Measurements from ENCODE around the gene SLPI.

SLPI gene

GRCh38 chr20:45211569-45212474 is 42.5 kb downstream of the SLPI start:
- no peaks in the 10 kb centered on the region for H4K20me1 ChIP-seq (ENCODE audit: insufficient read depth, low read length)
- no peak overlapping the region for H3K27ac ChIP-seq (ENCODE audit: low read depth, low read length, poor library complexity, severe bottlenecking)
- no peaks in the 10 kb centered on the region for H3K27me3 ChIP-seq (ENCODE audit: insufficient read depth, low read length)
- no peak overlapping the region for H3K4me3 ChIP-seq (ENCODE audit: low read depth, low read length, poor library complexity, severe bottlenecking)
- H3K4me2 ChIP-seq (ENCODE audit: low read length): no peak overlapping the region
- no peaks in the 10 kb centered on the region for H3K9me3 ChIP-seq (ENCODE audit: low read length)
- no peaks in the 10 kb centered on the region for H3F3A ChIP-seq (ENCODE audit: insufficient read depth, low read length)
- TF ChIP-seq EZH2 (IDR thresholded peaks at IDR 0.05; ENCODE audit: borderline replicate concordance, low read length) (no peak), CTCF (IDR thresholded peaks at IDR 0.05; ENCODE audit: low read length) (no peak)
- H3K36me3 ChIP-seq (ENCODE audit: insufficient read depth, low read length): no peaks in the 10 kb centered on the region
- no peaks in the 10 kb centered on the region for H3K79me2 ChIP-seq (ENCODE audit: insufficient read depth, low read length)
- H2AFZ ChIP-seq (ENCODE audit: low read length): no peak overlapping the region
- no peaks in the 10 kb centered on the region for H3K9me2 ChIP-seq (ENCODE audit: low read depth, low read length)
- H3K9ac ChIP-seq (ENCODE audit: low read length): no peak overlapping the region
- H3K4me1 ChIP-seq (ENCODE audit: insufficient read depth, low read length, severe bottlenecking): no peaks in the 10 kb centered on the region

- H3K4me1 ChIP-seq (ENCODE audit: insufficient read depth, low read length, severe bottlenecking): no peaks in the 10 kb centered on the region
- no peak overlapping the region for H3K27ac ChIP-seq (ENCODE audit: low read depth, low read length, poor library complexity, severe bottlenecking)
- TF ChIP-seq CTCF (IDR thresholded peaks at IDR 0.05; ENCODE audit: low read length) (no peak), EZH2 (IDR thresholded peaks at IDR 0.05; ENCODE audit: borderline replicate concordance, low read length) (no peak)
- H3F3A ChIP-seq (ENCODE audit: insufficient read depth, low read length): no peaks in the 10 kb centered on the region
- H3K9ac ChIP-seq (ENCODE audit: low read length): no peak overlapping the region
- no peak overlapping the region for H3K4me2 ChIP-seq (ENCODE audit: low read length)
- no peak overlapping the region for H2AFZ ChIP-seq (ENCODE audit: low read length)
- no peak overlapping the region for H3K4me3 ChIP-seq (ENCODE audit: low read depth, low read length, poor library complexity, severe bottlenecking)
- H3K36me3 ChIP-seq (ENCODE audit: insufficient read depth, low read length): no peaks in the 10 kb centered on the region
- H3K27me3 ChIP-seq (ENCODE audit: insufficient read depth, low read length): no peaks in the 10 kb centered on the region
- no peaks in the 10 kb centered on the region for H4K20me1 ChIP-seq (ENCODE audit: insufficient read depth, low read length)
- no peaks in the 10 kb centered on the region for H3K9me2 ChIP-seq (ENCODE audit: low read depth, low read length)
- no peaks in the 10 kb centered on the region for H3K9me3 ChIP-seq (ENCODE audit: low read length)
- H3K79me2 ChIP-seq (ENCODE audit: insufficient read depth, low read length): no peaks in the 10 kb centered on the region
These were observed 44.4 kb downstream of the SLPI start for GRCh38 chr20:45209924-45210323.

GRCh38 chr20:45206725-45207124 is 47.6 kb downstream of the SLPI start, which contains the start of gene SEMG1:
Gene SEMG1 (plus strand): TSS chr20:45207033. CDS start chr20:45207054, 21 bp downstream.
- Histone ChIP-seq H3K9ac (ENCODE audit: low read length) (no peak within 1 kb of the TSS), H3K4me1 (ENCODE audit: insufficient read depth, low read length, severe bottlenecking) (no peaks in the 10 kb centered on the region), H3K36me3 (ENCODE audit: insufficient read depth, low read length) (no peaks in the 10 kb centered on the region), H3K27me3 (ENCODE audit: insufficient read depth, low read length) (no peaks in the 10 kb centered on the region), H3K9me3 (ENCODE audit: low read length) (0 out of 2 replicates have a peak, but pooled peaks cover 4% of the 10 kb centered on the region), H3K4me2 (ENCODE audit: low read length) (no peak within 1 kb of the TSS), H3F3A (ENCODE audit: insufficient read depth, low read length) (no peaks in the 10 kb centered on the region), H3K4me3 (ENCODE audit: low read depth, low read length, poor library complexity, severe bottlenecking) (no peak within 1 kb of the TSS), H3K79me2 (ENCODE audit: insufficient read depth, low read length) (no peaks in the 10 kb centered on the region), H2AFZ (ENCODE audit: low read length) (no peak within 1 kb of the TSS), H3K9me2 (ENCODE audit: low read depth, low read length) (no peaks in the 10 kb centered on the region), H4K20me1 (ENCODE audit: insufficient read depth, low read length) (no peaks in the 10 kb centered on the region), H3K27ac (ENCODE audit: low read depth, low read length, poor library complexity, severe bottlenecking) (no peak within 1 kb of the TSS)
- no peak for TF ChIP-seq CTCF (IDR thresholded peaks at IDR 0.05; ENCODE audit: low read length)
- TF ChIP-seq EZH2 (IDR thresholded peaks at IDR 0.05; ENCODE audit: borderline replicate concordance, low read length): no peak

All from OCI-LY1 (cell line).